Neural cell (in vitro differentiated cells): ENCODE measurements around the gene GRP. TPM values are rescaled to one million over a fixed set of nuclear protein-coding genes. Genes with fewer than 3 reads are reported as not detected.

Experiments used
- H2AFZ ChIP-seq: fragments of 200-600, 300-800 bp; sonication (generic), shearing (Covaris generic); 2 replicates; pipeline ENCODE4 v1.6.0; 2014; ENCODE audit warnings: low read depth, mild to moderate bottlenecking, antibody characterized with exemption, low read length, moderate library complexity
- H3F3A ChIP-seq: fragments of 200-600 bp; shearing (Covaris generic); 2 replicates; pipeline ENCODE4 v1.6.1; 2016; ENCODE audit warnings: mild to moderate bottlenecking, moderate library complexity, mixed read lengths, antibody characterized with exemption, low read length; ENCODE audit not compliant: insufficient read depth, poor library complexity, severe bottlenecking
- H3K27ac ChIP-seq: fragments of 200-600, 300-800 bp; sonication (generic), shearing (Covaris generic); 2 replicates; pipeline ENCODE4 v1.5.1; 2014; ENCODE audit warnings: mild to moderate bottlenecking, low read length, moderate library complexity
- H3K27me3 ChIP-seq: fragments of 300-800, 200-600 bp; sonication (generic), shearing (Covaris generic); 2 replicates; pipeline ENCODE4 v1.6.0; 2014; ENCODE audit warnings: mild to moderate bottlenecking, low read depth, low read length, moderate library complexity; ENCODE audit not compliant: insufficient read depth
- H3K36me3 ChIP-seq: fragments of 300-800, 200-600 bp; sonication (generic), shearing (Covaris generic); 2 replicates; pipeline ENCODE4 v1.5.1; 2014; ENCODE audit warnings: mild to moderate bottlenecking, antibody characterized with exemption, low read length, moderate library complexity; ENCODE audit not compliant: insufficient read depth
- H3K4me2 ChIP-seq: fragments of 300-800, 200-600 bp; sonication (generic), shearing (Covaris generic); 2 replicates; pipeline ENCODE4 v1.6.0; 2014; ENCODE audit warnings: mild to moderate bottlenecking, low read length
- H3K4me3 ChIP-seq: fragments of 300-800, 200-600 bp; sonication (generic), shearing (Covaris generic); 2 replicates; pipeline ENCODE4 v1.5.1; 2014; ENCODE audit warnings: mild to moderate bottlenecking, low read length, moderate library complexity
- H3K79me2 ChIP-seq: fragments of 200-600 bp; shearing (Covaris generic); replicated peaks from 2 replicates; pipeline ENCODE4 v1.6.0; 2014; ENCODE audit warnings: mild to moderate bottlenecking, low read length, moderate library complexity; ENCODE audit not compliant: insufficient read depth
- H3K9ac ChIP-seq: fragments of 300-800, 200-600 bp; sonication (generic), shearing (Covaris generic); 2 replicates; pipeline ENCODE4 v1.6.1; 2016; ENCODE audit warnings: mild to moderate bottlenecking, low read length, mixed read lengths
- H3K9me2 ChIP-seq: fragments of 200-600 bp; shearing (Covaris generic); 2 replicates; pipeline ENCODE4 v1.6.1; 2016; ENCODE audit warnings: mild to moderate bottlenecking, low read length, mixed read lengths; ENCODE audit not compliant: insufficient read depth
- H3K9me3 ChIP-seq: fragments of 200-600, 300-800 bp; sonication (generic), shearing (Covaris generic); 2 replicates; pipeline ENCODE4 v1.6.1; 2016; ENCODE audit warnings: mild to moderate bottlenecking, mixed run types, low read length, moderate library complexity, mixed read lengths
- H4K20me1 ChIP-seq: fragments of 200-600 bp; shearing (Covaris generic); 2 replicates; pipeline ENCODE4 v1.6.1; 2016; ENCODE audit warnings: mild to moderate bottlenecking, mixed run types; ENCODE audit not compliant: insufficient read depth
- CTCF ChIP-seq: fragments of 450-650 bp; IDR thresholded peaks from 2 replicates; pipeline ENCODE4 v1.5.1; 2014; ENCODE audit warnings: antibody characterized with exemption, mild to moderate bottlenecking, moderate library complexity; ENCODE audit not compliant: poor library complexity, severe bottlenecking
- EP300 ChIP-seq: fragments of 450-650 bp; conservative IDR thresholded peaks from 2 replicates; pipeline ENCODE4 v1.6.1; 2014; ENCODE audit warnings: antibody characterized with exemption, mild to moderate bottlenecking, moderate library complexity; ENCODE audit not compliant: poor library complexity, severe bottlenecking
- EZH2 ChIP-seq: fragments of 200-600, 300-800 bp; shearing (Covaris generic), sonication (generic); IDR thresholded peaks from 2 replicates; pipeline ENCODE4 v1.6.1; 2014; ENCODE audit warnings: antibody characterized with exemption, low read length, borderline replicate concordance, mild to moderate bottlenecking; ENCODE audit not compliant: insufficient read depth, poor library complexity, severe bottlenecking
- MXI1 ChIP-seq: fragments of 450-650 bp; conservative IDR thresholded peaks from 2 replicates; pipeline ENCODE4 v1.6.1; 2014; ENCODE audit warnings: antibody characterized with exemption, mild to moderate bottlenecking; ENCODE audit not compliant: poor library complexity, severe bottlenecking
- POLR2AphosphoS5 ChIP-seq: IDR thresholded peaks from 2 replicates; pipeline ENCODE4 v1.6.1; 2012
- RAD21 ChIP-seq: fragments of 450-650 bp; conservative IDR thresholded peaks from 2 replicates; pipeline ENCODE4 v1.6.1; 2014; ENCODE audit warnings: antibody characterized with exemption, mild to moderate bottlenecking, moderate library complexity
- REST ChIP-seq: IDR thresholded peaks from 2 replicates; pipeline ENCODE4 v1.6.1; 2012; ENCODE audit warnings: borderline replicate concordance
- SMC3 ChIP-seq: fragments of 450-650 bp; conservative IDR thresholded peaks from 2 replicates; pipeline ENCODE4 v1.6.1; 2014; ENCODE audit warnings: antibody characterized with exemption, mild to moderate bottlenecking, moderate library complexity; ENCODE audit not compliant: poor library complexity
- TAF1 ChIP-seq: IDR thresholded peaks from 2 replicates; pipeline ENCODE4 v1.6.1; 2012; ENCODE audit warnings: low read depth
- polyA plus RNA-seq: library from polyadenylated mRNA; depleted of rRNA; stranded (reverse); fragments of >200 nt; gene quantifications from 2 replicates; pipeline ENCODE4 v1.2.3, GENCODE V29; 2014

Gene GRP
- polyA plus RNA-seq, 1 donor from 2014 or later = not detected

- H3F3A ChIP-seq = no peaks in the 10 kb centered on the region
- no peak overlapping the region for H3K27ac ChIP-seq
- no peaks in the 10 kb centered on the region for H3K9me2 ChIP-seq
- no peak overlapping the region for H3K4me2 ChIP-seq
- no peaks in the 10 kb centered on the region for H3K36me3 ChIP-seq
- no peak overlapping the region for H3K9ac ChIP-seq
- no peak overlapping the region for H2AFZ ChIP-seq
- H3K79me2 ChIP-seq = no peaks in the 10 kb centered on the region
- peaks cover 92% of the 10 kb centered on the region for H3K27me3 ChIP-seq
- no peak overlapping the region for H3K4me3 ChIP-seq
- TF ChIP-seq SMC3 (no peak), EZH2 (no peak), EP300 (no peak), CTCF (no peak), POLR2AphosphoS5 (no peak), TAF1 (no peak), MXI1 (no peak)
- peaks cover 15% of the 10 kb centered on the region for H3K9me3 ChIP-seq
- no peaks in the 10 kb centered on the region for H4K20me1 ChIP-seq
Observed at GRCh38 chr18:59266886-59267502, 47.0 kb downstream of the GRP start.

- Histone ChIP-seq H3K36me3 (no peaks in the 10 kb centered on the region), H2AFZ (no peak overlapping the region), H3F3A (no peaks in the 10 kb centered on the region), H3K4me3 (no peak overlapping the region), H3K4me2 (no peak overlapping the region), H3K9ac (no peak overlapping the region), H4K20me1 (no peaks in the 10 kb centered on the region), H3K9me2 (no peaks in the 10 kb centered on the region), H3K79me2 (no peaks in the 10 kb centered on the region), H3K27me3 (peaks cover 98% of the 10 kb centered on the region), H3K9me3 (peaks cover 15% of the 10 kb centered on the region), H3K27ac (no peak overlapping the region)
- TF ChIP-seq EZH2 (no peak), CTCF (no peak), MXI1 (no peak), EP300 (no peak), RAD21 (no peak), REST (no peak), POLR2AphosphoS5 (no peak), SMC3 (no peak), TAF1 (no peak)
Observed at GRCh38 chr18:59267503-59268126, 47.7 kb downstream of the GRP start.
